COLO668 (cell line): ENCODE measurements around the gene VSTM2B.
A peak's percentile ranks its signal among the peaks of the same experiment; 100 is the strongest.
"Not testable (repeated sequence)": the region's sequence is repeated elsewhere in the genome, so short reads cannot be mapped to it uniquely, and the experiment has no call there.

Experiments
- DNase-seq: peaks from one replicate; lab custom pipeline; 2025; ENCODE audit not compliant: unreplicated experiment; lab: John Stamatoyannopoulos, UW

The VSTM2B gene

DNA sequence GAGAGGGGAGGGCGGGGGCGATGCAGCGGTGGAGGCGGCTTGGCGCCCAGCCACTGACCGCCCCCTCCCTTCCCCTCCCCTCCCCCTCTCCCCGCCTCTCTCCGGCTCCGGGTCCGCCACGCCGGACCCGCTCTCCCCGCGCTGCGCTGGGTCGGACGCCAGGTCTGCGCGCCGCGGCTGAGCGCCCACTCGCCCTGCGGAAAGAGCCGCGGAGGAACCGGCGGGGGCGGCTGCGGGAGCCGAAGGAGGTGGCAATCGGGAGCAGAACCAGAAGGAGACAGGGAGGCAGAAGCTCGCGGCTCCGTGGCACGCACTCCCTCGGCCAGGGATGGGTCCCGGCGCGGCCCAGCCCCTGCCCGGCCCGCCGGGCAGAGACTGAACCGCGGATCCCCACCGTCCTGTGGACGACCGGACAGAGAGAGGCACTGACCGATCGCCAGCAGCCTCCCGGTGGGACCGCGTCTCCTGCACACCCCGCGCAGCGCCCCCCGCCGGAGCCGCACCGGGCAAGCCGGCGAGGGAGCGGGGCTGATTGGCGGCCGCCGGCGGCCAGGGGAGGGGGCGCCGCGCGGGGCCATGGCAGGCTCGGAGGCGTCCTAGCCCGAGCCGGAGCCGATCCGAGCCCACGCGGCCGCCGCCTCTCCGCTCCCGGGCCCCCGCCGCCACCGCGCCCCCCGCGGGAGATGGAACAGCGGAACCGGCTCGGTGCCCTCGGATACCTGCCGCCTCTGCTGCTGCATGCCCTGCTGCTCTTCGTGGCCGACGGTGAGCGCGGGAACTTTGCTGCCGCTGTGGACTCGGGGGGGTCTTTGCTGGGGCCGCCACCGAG lies at the start of gene VSTM2B:
Gene VSTM2B, plus strand, starts transcription at position 94 of the 829 bp plus-strand sequence. Its CDS starts 590 bp downstream, at position 684.
- no peak for DNase-seq

- no peak for DNase-seq
Observed at GRCh38 chr19:29476528-29476927, 49.3 kb upstream of the VSTM2B start.

- DNase-seq = no peak
Observed at GRCh38 chr19:29477831-29478577, 47.8 kb upstream of the VSTM2B start.

DNA sequence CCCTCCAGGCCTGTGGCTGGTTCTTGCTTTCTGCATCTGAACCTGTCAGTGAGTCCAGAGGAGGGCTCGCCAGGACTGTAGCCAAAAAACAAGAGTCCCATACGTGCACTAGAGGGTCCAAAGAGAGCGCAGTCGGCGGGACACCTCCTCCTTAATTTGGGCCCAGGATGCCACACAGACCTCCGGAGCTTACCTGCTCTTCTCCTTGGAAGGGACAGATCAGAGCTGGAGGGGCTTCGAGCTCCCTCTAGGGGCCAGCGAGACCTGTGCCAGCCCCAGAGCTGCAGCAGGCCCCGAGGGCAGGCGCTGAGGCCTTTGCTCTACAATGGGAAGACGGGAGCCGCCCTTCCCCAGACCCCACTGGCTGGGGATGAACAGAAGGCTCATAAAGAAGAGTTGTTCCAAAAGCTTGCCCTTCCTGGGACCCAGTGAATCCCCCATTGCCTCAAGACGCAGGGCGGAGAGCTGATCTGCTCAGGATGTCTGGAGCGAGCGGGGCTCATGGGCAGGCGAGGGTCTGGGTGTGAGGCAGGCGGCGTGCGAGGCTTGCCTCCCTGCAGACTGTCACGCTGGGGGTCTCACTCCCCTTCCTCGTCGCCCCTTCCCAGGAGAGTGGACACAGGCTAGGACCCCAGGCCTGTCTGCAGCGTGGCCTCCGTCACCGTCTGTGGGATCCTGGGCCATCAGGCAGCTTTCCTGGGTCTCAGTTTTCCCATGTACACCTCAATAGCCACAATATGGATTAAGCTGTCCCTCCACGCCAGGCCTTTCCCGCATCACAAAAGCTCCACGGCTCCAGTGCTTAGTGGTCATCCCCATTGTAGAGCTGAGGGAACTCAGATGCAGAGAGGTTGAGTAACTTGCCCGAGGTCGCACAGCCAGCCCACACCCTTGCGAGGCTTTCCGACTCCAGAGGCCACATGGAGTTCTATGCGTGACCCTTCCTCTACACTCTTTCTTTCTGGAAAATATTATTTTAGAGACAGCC lies 46.9 kb upstream of the VSTM2B start:
- DNase-seq = peak; percentile 19

GRCh38 chr19:29479941-29480340 lies 45.9 kb upstream of the VSTM2B start:
- no peak for DNase-seq

- DNase-seq = no peak
Observed at GRCh38 chr19:29480507-29480906, 45.3 kb upstream of the VSTM2B start.

DNA sequence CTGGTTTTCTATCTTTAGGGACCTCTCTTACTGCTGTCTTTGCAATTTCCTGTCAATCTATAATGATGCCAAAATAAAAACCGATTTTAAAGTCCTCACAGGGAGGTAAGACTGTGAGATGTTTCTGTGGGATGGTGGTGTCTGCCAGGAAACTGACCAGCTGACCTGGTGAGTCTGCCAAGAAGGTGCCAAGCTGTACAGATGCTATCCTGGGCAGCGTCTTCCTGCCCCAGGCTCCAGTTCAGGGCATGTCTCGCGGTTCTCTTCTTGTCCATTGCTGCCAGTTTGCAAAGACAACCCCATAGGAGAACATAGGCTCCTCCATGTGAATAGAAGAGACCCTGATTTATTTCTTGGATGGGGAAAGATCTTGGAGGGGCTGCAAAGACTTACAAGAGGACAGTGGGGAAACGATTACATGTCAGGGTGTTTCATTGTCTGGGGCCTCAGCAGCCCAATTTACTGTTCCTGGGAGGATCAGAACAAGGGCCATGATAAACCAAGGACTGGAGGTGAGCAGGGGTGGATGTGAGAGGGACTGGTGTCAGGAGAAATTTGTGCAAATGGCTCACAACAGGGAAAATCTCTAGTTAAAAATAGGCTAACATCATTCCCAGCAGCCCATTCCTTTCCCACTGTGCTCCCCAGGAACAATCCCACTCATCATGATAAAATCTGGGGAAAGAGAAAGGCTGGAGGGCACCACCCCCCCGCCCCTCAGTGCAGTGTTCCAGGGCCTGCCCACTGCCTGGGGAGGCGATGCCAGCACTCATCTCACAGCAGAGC lies 42.7 kb upstream of the VSTM2B start:
- DNase-seq = no peak

DNA sequence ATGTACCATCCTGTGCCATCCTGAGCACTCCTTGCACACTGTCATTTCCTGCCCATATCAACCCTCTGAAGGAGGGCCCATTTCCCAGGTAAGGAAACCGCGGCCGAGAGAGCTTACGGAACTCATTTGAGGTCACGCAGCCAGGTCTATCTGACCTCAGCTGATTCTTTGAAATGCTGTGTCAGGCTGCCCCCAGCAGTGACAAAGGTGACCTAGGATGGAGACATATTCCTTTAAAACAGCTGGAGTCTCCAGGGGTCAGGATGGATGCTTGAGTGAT lies 42.2 kb upstream of the VSTM2B start:
- no peak for DNase-seq

DNA sequence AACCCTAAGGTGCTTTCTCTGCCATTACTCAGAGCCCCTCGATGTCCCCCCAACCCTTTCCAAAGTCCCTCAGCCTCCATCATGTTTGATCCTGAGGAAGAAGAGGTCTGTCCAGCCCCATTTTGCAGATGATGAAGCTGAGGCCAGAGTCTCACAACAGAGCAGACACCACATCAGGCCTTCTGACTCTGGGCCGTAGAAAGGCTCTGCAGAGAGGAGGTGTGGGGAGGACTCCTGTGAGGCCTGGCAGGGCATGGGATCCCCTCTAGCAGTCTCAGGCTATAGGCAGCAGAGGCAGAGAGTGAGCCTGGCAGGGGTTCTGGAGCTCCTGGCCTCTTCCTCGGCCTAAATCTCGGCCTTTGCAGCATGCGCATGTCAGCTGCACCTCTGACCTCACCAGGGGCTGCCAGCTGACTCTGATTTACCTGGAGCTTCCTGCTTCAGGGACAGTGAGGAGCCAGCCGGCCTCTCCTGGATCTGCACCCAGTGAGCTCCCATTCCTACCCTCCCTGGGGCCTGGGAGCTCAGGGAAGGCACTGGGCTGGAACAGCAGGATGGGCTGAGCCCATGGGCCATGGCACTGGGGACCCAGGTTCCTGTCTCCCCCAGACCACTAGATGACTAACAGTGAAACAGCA lies 41.7 kb upstream of the VSTM2B start:
- no peak for DNase-seq

DNA sequence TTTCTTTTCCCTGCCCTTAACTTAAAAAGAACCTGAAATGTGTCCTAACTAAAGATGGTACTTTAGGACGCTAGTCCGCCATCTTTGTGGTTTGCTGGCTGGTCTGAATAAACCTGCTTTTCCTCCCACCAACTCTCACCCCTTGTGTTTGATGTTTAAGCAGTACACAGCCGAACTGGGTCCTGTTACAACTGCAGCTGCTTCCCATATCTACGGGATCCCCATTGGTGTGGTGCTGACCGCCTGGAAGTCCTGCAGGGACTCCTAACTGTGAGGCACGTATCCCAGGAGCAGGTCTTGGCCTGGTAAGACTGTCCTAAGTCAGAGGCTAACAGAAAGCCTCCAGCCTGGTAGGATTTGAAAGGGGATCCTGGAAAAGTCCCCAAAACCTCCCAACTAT lies 40.9 kb upstream of the VSTM2B start:
- DNase-seq = no peak

GRCh38 chr19:29485293-29485692 lies 40.5 kb upstream of the VSTM2B start:
- no peak for DNase-seq

DNA sequence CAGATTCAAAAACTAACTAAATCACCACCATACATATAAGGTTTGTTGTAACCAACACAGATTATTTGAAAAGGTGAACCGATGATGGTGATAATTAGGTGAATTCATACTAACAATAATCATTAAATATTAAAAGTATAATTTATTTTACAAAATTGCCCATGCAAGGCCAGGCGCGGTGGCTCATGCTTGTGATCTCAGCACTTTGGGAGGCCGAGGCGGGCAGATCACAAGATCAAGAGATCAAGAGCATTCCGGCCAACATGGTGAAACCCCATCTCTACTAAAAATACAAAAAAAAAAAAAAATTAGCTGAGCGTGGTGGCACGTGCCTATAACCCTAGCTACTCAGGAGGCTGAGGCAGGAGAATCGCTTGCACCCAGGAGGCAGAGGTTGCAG lies 38.8 kb upstream of the VSTM2B start:
- not testable (repeated sequence) for DNase-seq

DNA sequence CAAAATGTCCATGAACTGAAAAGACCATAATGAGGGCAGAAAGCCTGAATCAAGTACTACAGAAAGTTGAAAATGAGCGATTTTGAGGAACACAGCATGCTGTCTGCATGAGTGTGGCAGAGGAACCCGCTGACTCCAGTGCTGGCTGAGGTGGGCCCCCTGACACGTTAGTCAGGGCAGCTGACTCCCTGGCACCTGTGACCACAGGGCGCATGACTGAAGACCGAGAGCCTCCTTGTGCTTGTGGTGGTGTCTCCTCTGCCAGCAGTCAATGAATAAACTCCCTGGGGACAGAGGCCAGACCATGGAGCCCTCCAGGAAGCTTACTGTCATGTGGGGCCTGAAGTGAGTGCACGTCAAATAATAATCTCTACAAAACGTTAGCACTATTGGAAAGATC lies 38.4 kb upstream of the VSTM2B start:
- no peak for DNase-seq

GRCh38 chr19:29488316-29488715 lies 37.5 kb upstream of the VSTM2B start:
- DNase-seq = no peak

DNA sequence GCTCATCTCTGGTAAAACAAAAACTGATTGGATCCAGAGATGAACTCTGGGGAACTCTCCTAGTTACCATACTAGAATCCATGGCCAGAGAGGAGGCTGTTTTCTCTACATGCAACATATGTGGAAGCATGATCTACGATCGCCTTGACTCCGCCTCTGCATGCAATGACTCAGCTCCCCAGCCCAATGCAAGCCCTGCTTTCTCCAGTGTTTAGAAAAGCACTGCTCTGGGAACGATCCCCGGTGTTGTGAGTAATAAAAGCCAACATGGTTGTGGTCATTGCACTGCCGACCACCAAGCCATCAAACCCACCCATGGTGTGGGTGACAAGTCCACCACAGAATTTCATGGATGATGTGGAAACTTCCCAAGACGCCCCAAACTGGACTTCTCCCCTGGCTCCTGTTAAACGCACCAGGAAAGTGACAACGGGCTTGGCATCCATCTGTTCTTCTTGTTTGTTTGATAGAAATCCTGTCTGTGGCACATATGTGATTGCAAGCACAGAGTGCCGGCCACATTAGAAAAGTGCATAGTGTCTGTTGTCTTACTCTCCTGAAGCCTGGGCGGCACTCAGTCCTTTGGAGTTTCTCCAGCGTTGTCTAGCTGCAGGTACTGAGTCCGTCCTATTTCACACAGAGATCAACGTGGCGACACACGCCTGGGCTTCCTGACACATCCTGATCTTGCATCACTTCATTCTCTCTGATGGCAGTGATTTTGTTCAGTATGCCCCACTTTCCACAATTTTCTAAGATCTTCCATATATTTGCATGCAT lies 36.4 kb upstream of the VSTM2B start:
- no peak for DNase-seq

DNA sequence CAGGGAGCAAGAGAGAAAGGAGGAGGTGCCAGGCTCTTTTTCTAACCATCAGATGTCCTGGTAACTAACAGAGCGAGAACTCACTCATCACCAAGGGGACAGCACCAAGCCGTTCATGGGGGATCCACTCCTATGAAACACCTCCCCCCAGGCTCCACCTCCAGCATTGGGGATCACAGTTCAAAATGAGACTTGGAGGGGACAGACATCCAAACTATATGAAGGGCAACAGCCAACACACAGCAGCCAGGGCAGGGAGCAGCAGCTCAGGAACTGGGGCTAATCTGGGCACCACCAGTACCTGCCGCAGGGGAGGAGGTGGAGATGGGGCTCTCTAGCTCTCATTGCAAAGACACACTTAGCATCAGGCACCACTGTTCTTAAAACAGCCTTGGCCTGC lies 34.3 kb upstream of the VSTM2B start:
- no peak for DNase-seq

- DNase-seq = no peak
Observed at GRCh38 chr19:29491995-29492577, 33.7 kb upstream of the VSTM2B start.

DNA sequence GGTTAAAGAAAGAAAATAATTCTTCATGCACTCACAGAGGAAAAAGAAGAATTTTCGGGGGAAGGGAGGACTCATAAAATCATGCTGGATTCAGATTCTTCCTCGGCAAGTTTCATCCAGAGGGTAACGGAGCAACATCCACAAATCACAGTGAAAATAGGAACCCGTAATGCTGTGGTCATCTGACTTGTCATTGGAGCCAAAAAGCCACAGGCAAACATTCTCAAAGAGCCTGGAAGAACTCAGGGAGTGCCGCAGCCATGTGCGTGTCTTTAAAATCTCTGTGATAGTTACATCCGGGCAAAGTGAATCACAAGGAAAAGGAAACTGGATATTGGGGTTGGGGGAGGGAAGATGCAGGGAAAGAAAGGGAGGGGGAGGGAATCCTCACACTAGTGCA lies 33.0 kb upstream of the VSTM2B start:
- DNase-seq = no peak

DNA sequence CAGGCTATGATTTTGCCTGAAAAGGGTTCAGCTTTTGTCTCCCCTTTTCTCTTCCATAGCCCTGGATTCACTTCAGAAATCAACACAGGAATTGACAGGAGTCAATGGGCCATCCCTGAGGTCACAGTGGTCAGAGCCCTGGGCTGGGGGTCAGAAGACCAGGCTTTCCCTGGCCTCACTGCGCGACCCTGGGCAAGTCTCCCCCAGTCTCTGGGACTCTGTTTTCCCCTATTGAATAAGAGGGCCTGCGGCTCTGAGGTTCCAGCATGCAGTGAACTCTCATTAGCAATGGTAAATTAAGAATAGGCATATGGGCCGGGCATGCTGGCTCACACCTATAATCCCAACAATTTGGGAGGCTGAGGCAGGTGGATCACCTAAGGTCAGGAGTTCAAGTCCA lies 30.7 kb upstream of the VSTM2B start:
- DNase-seq = no peak
